HG02642 (cell line): ENCODE measurements around the gene CLEC2B.

Experiments
- ATAC-seq: cut with Tn5 transposase; IDR thresholded peaks from one replicate; pipeline ENCODE4 v1.9.1; 2021; ENCODE audit warnings: mild to moderate bottlenecking; ENCODE audit not compliant: unreplicated experiment, poor library complexity

CLEC2B gene

DNA sequence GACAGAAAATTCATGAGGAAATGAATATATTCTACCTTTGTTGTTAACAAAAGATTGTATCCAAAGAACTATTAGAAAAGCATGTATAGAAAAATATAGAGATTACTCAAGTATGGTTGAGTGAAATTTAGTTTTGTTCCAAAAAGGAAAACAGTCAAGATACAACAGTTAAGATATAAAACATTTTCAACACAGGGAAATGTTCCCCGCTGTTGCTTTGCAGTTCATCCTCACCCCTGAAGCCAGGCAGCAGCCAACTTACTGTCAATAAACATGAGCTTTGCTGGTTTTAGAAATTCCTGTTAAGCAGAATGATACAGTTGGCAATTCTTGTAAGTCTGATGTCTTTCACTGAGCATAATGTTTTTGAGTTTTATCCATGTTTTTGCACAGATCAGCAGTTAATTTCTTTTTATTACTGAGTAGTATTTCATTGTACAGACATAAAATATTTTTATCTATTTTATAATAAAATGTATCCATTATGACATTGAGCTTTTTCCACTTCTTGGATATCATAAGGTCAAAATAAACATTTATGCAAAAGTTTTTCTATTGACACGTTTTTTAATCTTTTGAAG, 1.2 kb upstream of the CLEC2B start:
- ATAC-seq = no peak

DNA sequence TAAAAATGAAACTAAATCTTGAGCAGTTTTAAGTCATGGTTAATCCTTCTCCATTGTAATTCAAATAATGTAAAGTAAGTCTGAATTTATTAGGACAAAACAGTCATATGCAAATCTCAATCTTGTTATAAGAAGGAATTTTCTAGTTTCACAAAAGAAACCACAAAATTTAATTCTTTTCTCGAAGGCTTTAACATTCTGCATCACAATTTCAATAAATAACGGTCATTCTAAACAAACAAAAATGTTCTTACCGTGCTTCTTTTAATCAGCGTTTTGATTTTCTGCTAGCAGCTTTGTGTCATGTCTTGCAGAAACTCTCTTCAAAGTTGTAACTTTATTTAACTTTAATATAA, 225 bp downstream of the CLEC2B start:
- no peak for ATAC-seq

DNA sequence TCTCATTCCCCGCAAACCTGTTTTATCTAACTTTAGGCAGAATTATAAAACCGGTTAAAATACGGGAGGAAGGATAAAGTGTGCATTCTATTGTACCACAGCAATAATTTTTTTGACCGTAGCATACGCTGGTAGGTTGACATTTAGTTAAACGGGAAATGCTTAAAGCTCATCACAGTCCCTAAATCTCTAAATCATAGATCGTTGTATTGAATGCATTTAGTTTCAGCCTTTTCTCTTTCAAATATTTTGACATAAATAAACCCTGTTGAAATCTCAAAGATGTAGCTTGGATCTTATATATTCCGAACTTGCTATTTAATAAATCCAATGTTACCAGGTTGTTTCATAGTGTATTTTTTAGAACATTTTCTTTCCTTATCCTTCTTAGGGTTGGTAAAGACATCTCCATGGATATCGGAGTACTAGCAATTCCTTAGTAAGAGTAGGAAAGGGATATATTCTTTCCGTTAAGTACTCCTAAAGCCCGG, 798 bp downstream of the CLEC2B start:
- no peak for ATAC-seq

DNA sequence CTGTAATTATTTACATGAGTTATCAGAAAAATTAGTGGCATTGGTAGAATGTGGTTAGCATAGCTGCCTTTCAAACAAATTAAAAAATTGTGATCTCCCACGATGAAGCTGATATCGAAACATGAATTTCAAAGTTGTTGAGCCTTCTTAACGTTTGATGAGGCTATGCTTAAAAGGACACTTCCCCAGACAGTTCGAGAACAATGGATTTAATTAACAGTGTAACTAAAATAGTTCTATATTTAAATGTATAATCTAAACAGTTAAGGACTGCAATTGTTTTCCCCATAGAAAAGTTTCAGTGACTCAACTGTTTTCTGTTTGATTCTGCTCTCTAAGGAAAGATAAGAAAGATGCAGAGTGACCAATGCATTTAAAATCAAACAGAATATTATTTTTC, 1.6 kb downstream of the CLEC2B start:
- no peak for ATAC-seq

DNA sequence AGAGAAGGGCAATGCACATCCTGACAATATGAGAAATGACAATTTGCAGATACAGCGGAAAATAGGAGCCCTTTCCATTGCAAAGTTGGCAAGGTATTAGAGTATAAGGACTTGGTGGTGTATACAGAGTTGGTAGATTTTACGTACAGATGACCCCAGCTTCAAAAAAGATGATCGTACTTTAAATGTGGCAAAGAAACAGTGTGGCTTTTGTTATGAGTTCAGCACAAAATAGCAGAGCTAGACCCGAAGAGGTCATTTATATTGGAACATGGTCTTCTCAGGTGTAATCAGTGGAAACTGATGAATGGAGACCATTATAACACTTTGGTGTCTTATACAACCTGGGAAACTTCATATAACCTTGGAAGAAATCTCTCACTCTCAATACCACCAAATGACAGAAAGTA, 2.3 kb downstream of the CLEC2B start:
- ATAC-seq = no peak

DNA sequence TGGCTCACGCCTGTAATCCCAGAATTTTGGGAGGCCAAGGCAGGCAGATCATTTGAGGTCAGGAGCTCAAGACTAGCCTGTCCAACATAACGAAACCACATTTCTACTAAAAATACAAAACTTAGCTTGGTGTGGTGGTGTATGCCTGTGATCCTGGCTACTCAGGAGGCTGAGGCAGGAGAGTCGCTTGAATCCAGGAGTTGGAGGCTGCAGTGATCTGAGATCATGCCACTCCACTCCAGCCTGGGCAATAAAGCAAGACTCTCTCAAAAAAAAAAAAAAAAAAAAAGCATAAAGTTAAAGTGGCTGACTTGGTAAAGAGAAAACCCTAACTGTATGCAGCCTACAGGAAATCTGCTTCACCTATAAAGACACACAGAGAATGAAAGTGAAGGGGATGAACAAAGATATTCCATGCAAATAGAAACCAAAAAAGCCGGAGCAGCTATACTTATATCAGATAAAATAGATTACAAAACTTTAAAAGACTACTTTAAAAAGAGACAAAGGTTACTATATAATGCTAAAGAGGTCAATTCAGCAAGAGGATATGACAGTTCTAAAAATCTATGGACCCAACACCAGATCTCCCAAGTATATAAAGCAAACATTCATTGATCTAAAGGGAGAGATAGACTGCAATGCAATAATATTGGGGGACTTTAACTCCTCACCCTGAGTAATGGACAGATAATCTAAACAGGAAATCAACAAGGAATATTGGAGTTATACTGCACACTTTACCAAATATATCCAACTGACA, 4.1 kb downstream of the CLEC2B start:
- ATAC-seq = no peak

DNA sequence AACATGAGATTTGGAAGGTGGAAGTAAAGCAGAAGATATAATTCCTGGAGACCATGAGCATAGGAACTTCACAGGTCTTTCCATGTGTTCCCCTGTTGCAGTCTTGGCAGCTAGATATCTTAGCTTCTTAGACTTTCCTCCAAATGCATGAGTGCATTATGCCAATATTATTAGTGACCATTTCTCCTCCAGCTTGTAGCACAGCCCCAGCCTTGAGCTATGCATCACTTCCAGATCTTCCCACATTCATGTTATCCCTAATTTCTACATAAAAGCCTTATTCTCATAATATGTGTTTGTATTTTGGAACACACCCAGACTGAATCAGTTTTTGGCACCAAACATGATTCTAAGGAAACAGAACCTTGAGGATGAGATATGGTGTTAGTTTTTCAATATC, 11.0 kb downstream of the CLEC2B start:
- no peak for ATAC-seq

DNA sequence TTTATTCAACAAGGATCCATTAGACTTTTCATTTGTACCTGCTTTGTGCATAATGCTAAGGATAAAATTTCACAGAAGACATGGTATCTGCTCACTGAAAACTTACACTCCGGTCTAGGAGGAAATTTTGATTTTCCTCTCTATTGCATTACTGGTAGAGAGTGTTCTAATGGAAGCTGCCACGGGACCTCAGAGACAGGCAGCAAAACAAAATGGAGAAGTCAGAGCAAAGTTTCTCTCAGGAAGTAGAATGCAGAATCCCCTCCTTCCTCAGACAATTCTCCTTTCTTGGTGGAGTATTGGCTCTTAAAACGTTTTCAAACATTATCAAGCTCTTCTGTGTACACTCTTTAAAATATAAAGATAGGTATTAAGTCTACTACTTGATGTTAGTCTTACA, 12.3 kb downstream of the CLEC2B start:
- ATAC-seq = no peak

DNA sequence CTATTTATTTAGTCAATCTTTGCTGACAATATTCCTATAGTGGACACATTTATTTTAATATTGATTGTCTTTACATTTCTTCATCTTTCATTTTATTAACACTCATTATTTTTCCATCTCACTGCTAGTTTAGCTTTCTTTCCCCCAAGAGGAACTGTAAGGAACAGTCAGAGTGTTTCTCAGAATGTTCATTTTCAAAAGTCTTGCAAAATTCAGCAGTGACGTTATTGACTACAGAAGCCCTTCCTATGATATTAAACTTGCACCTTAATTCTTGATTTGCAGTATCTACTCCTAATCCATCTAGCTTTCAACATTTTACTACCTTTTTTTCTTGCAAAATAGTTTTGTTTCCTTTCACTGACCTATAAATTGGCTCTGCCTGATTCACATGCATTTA, 13.0 kb downstream of the CLEC2B start:
- no peak for ATAC-seq

DNA sequence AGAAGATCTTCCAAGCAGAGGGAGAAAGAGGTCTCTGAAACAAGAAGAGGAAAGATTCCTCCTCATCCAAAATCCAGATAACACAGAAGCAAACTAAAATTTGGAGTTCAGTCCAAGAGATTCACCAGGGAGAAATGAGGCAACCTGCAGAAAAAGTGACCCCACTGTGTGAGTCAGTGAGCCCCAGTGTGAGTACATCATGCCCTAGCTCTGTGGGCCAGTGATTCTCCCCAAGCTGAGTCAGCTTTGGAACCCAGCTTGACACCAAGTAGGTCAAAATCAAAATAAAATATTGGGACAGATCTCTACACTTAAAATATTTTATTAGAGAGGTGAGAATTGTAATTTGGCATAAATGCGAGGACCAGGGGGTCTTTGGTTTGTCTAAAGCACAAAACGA, 17.2 kb downstream of the CLEC2B start:
- ATAC-seq = no peak

DNA sequence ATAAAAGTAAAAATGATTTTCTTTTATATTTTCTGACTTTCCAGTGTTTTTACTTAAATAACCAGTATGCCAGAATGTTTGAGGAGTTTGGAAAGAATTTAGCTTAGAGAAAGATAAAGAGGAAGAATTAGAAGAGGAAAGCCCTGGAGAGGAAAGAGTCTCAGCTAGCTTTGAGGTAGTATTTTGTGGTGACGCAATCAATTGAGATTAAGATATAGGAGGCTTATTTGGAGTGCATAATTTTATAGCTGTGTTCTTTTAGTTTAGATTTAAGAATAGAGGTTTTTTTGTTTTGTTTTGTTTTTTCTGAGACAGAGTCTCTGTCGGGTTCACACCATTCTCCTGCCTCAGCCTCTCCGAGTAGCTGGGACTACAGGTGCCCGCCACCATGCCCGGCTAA, 18.1 kb downstream of the CLEC2B start:
- no peak for ATAC-seq

DNA sequence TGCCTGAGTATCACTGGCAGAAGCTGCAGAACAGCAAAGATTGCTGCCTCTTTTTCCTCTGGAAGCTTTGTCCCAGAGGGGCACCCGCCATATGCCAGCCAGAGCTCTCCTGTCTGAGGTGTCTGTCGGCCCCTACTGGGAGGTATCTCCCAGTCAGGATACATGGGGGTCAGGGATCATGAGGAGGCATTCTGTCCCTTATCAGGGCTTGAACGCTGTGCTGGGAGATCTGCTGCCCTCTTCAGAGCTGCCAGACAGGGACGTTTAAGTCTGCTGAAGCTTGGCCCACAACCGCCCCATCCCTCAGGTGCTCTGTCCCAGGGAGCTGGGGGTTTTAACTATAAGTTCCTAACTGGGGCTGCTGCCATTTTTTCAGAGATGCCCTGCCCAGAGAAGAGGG, 20.3 kb downstream of the CLEC2B start:
- ATAC-seq = no peak

DNA sequence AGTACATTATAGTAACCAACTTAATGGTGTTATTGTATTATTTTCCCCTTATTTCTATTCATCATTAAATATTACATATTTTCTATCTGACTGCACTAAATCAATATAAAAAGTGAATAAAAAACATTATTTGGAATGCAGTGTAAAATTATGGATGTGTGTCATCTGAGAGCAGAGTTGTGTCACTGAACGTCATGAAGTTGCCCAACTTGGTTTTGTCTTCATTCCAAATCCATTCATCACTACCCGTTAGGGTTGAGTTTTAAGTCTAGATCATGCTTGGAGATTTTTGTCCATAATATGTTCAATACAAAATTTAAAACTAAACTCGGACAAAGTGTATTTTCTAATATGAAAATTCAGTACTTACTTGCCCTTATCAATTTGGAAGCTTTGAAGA, 25.7 kb downstream of the CLEC2B start:
- ATAC-seq = no peak

DNA sequence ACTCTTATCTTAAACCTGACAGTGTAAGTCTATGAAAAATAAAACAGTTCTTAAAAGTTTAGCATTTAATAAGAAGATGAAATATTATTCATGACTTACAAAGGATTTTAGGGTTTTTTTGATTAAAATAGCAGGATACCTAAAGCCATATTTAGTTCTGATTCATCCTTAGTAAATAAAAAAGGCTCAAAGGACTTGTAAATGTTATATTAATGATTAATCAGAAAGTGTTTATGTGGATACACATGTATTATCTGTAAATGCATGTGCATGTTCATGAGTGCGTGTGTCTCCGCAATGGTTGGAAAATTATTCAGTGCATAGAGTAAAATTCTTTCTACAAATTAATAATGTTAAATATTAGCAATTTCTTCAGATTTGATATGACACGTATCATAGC, 37.4 kb downstream of the CLEC2B start:
- ATAC-seq = no peak

DNA sequence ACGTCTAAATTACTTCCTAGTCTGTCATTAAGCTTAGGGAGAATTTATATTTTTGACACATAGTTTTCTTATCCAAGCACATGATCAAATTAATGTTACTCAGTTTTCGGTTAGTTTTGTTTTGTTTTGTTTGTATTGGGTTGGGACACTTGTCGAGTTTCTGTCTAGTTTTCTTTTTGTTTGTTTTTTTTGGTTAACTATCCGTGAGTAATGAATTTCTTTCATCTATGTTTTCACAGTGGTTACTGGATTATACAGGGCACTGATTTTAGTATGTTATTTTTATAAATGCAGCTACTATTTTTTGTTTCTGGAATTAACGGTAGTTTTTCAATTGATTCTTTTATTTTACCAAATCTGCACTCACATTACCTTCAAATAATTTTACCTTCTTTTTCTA, 39.2 kb downstream of the CLEC2B start:
- no peak for ATAC-seq

DNA sequence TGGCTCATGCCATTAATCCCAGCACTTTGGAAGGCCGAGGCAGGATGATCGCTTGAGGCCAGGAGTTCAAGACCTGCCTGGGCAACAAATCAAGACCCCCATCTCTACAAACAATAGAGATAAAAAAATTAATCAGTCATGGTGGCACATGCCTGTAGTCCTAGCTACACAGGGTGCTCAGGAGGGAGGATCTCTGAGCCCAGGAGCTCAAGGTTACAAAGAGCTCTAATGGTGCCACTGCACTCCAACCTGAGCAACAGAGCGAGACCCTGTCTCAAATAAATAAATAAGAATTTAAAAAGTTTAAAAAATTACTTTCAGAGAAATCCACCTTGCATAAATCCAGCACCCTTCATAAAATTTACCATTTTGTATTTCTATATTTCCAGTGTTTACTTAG, 39.7 kb downstream of the CLEC2B start:
- ATAC-seq = no peak

DNA sequence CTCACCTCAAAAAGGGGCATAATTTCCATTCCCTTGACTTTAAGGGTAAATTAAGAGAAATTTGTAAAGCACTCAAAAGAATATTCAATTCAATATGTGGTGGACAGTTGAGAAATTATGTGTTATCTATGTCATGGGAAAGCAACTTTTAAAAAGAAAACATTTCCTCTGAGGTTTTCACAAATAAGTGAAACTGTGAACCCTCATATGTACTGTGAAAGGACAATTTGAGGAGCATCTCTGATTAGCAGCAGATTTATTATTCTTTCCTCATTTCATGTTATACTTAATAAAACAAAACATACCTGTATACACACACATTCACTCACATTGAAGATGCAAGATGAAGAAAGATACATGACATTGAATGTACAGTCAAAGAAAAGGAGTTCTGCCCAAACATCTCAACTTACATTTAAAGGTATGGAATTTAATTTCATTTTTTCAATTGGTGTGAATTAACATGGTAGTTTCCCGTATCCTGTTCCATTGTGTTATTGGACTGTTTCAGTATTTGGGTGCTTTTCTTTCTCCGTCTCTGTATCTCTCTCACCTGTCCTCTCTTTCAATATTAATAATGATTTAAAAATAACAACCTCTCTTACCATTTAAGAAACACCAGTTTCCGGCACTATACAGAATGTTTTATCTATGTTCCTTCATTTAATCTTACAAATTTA, 41.8 kb downstream of the CLEC2B start, which contains the start of gene KLRF1:
Gene KLRF1 (plus strand): TSS at position 273 of the 680 bp plus-strand sequence. CDS start 64 bp downstream, at position 337.
- no peak for ATAC-seq

DNA sequence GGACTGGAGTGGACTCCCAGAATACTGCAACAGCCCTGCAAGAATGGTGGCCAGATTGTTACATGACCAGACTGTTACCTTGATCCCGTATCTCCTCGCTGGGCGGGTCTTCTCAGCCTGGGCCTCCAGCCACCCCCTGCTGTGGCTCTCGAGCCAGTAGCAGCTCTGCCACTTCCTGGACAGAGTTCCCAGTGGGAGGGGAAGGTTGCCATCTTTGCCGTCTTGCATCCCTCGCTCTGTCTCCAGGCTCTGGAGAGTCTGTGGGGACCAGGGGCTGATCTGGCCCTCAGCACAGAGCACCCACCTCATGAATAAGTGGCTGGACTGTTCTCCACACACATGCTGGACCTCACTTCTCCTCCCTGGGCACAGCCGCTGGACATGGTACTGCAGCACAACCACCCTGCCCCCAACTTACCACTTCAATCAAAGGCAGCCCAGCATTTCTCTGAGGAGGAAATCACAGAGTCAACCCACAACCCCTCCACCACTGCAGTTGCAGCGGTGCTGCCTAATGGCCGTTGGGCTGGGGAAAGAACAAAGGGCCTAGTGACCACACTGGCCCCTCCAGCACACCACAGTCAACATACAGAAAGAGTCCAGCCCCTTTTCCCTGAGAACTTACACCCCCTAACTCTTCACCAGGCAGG, 48.7 kb downstream of the CLEC2B start:
- no peak for ATAC-seq

DNA sequence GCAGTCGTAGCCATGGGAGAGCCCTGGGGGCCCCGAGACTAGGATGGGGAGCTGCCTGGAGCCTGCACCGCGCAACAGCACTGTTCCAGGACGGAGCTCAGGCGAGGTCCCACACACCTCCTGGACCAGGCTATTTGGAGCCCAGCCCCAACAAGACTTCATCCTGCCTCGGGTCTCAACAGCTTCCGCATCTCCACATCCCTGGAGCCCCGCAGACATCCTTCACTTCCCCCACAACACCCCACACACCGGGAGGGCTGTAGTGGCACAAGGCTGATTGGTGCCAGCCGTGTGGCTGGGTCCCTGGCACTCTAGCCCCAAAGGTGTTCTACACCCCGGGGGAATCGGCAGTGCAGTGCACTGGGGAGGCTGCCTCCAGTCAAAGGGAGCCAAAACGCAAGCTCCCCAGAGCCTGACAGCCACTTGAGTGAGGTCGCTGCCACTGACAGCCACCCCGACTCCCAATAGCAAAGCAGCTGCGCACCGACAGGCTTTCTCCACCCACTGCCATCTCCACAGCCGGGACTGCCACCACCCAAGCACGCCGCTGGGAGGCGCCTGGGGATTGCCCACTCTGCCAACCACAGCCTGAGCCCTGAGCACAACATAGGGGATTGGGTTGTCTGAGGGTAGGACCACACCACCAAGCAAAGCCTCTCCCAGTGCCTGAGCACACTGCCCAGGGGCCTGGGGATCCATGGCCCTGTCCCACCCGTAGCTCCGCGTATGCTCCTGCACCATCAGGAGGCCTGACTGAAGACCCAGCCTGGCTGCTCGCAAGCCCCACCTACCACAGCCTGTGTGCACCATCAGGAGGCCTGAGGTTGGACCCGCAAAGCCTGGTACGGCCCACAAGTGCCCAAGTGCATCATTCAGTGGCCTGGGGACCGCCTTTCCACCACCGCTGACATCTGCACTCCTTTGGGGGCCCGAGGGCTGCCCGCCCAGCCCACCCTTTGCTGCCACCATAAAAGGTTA, 55.0 kb downstream of the CLEC2B start:
- peak; percentile 97 for ATAC-seq

DNA sequence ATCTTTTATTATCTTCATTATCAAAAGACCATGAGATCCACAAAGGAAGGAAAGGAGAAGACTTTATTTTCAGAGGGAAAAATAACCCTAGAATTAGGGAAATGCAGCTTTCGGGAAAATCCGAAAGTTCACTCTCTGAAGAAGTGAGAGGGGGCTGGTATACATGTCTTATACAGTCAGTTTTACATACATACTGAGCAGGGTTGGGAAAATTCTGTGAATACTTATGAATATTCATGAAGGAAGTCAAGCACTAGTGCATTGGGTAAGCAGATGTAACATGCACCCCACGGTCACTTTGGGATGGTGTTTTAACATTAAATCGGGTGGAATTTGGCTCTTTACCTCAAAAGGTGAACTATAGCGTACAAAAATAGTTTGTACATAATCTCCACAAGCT, 57.5 kb downstream of the CLEC2B start:
- ATAC-seq = no peak
